LNCAP (cell line): ENCODE measurements around the gene CAPZA2.

Experiments
- TF ChIP-seq, protein P1 (sequence below): fragments of 450-650 bp; IDR thresholded peaks from 2 replicates; pipeline ENCODE4 v1.5.1; 2017; ENCODE audit warnings: mild to moderate bottlenecking

The CAPZA2 gene

DNA sequence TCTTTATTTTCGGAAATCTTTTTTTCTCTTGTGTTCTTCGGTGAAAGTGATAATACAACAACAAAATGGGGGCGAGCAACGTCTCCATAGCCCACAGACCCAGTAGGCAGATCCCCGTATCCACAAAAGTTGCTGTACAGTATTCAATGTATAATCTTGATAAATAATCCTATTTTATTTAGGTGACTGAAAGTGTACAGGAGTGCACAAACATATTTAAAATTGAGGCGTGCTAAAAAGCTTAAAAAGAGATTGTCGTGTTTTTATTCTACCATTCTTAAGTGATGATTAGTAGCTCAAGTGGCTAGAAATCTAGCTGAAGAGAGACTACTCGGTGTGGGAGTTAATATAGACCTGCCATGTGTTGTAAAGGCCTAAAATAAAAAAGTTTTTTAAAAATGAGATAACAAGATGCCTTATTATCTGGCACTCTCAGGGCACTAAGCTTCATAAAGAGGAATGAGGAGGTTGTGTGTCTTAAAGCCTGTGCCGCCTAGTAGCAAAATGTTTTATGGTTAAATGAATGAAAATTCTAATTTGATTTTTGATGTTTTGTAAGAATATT, 1.6 kb downstream of the CAPZA2 start:
- TF ChIP-seq, protein P1, sequence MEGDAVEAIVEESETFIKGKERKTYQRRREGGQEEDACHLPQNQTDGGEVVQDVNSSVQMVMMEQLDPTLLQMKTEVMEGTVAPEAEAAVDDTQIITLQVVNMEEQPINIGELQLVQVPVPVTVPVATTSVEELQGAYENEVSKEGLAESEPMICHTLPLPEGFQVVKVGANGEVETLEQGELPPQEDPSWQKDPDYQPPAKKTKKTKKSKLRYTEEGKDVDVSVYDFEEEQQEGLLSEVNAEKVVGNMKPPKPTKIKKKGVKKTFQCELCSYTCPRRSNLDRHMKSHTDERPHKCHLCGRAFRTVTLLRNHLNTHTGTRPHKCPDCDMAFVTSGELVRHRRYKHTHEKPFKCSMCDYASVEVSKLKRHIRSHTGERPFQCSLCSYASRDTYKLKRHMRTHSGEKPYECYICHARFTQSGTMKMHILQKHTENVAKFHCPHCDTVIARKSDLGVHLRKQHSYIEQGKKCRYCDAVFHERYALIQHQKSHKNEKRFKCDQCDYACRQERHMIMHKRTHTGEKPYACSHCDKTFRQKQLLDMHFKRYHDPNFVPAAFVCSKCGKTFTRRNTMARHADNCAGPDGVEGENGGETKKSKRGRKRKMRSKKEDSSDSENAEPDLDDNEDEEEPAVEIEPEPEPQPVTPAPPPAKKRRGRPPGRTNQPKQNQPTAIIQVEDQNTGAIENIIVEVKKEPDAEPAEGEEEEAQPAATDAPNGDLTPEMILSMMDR = no peak

DNA sequence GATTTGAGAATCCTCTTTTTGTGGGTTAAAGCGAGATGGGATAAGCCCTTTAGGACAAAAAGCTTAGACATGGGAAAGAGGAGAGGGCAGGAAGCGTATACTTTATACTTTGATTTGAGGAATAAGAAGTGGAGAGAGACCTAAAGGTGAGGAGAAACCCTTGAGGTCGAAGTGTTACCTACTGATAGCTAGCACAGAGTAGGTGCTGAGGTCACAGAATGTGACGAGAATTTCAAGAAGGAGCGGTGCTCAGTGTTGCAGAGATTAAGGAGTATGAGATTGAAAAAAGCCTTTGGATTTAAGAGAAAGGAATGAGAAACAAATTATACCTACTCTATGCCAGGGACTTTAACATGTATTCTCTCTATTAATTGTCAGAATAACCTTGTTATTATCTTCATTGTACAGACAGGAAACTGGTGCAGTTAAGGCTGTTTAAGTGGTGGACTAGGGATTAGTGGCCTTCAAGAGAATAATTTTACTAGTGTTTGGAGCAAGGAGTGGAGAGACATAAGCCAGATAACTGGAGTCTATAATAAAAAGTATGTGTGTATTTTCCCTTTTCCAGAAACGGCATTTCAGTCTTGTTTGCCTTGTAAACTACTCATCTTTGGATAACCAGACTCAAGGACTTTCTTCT, 8.8 kb downstream of the CAPZA2 start:
- TF ChIP-seq, protein P1 = no peak

DNA sequence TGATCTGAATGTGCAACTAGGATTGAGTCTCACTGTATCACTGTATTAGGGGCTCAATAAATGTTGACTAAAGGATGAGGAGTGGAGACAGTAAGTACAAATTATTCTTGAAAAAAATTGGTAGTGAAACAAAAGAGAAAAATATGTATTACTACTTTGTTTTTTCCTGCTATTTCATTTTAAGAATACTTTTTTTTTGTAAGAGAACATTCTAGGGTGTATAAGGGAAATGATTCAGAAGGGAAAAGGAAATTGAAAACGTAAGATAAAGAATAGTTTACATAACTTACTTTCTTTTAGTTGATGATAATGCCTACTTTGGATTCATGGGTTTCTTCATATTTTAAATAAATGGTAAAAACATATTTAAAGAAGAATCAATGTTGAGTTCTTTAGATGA, 9.6 kb downstream of the CAPZA2 start:
- TF ChIP-seq, protein P1 = no peak

DNA sequence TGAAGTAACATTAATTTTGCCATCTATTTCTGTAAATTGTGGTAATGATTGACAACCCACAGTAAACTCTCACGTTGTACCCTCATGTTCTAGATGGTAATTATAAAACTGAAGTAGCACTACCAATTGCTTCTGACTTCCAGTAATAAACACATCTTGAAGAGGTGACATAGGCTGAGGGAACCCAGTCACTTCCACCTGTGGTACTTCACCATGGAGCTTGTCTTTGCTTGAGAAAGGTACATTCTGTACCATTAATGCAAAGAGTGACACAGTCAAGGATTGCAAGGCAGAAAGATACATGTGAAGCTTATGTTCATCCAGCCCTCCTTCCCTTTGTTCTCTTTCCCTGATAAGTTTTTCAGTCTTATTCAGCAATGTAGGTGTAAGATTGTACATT, 11.2 kb downstream of the CAPZA2 start:
- TF ChIP-seq, protein P1 = no peak

DNA sequence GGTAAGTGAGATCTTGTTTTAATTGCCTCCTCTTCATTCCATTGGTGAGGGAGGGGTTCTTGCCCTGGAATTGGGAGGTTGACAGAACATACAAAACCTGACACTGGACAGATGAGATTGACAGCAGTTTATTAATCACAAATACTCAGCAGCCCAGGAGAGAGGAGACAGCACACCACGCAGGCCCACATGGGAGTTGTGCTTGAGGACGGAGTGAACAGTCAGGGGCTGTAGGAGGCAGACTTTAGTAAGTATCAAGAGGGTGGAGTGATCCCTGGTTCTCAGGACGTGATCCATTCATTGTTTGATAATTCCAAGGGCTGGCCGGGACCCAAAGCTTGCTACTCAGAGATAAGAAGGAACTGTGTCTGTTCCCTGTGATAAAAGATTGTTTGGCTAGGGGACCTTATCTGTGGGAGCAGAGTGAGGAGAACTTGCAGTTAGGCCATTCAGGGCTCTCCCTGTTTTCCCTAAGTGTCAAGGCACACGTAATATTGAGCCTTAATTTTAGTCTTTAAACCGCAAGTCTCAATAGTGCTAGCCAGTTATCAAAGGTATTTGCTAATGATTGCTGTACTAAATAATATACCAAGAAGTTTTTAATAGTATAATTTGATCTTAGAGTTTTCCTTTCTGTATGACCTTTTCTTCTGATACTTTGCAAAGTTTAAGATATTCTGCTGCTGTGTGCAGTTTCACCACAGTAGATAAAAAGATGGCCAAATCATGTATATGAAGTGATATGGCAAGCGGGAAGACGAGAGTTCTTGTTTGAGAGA, 14.5 kb downstream of the CAPZA2 start:
- TF ChIP-seq, protein P1 = no peak

DNA sequence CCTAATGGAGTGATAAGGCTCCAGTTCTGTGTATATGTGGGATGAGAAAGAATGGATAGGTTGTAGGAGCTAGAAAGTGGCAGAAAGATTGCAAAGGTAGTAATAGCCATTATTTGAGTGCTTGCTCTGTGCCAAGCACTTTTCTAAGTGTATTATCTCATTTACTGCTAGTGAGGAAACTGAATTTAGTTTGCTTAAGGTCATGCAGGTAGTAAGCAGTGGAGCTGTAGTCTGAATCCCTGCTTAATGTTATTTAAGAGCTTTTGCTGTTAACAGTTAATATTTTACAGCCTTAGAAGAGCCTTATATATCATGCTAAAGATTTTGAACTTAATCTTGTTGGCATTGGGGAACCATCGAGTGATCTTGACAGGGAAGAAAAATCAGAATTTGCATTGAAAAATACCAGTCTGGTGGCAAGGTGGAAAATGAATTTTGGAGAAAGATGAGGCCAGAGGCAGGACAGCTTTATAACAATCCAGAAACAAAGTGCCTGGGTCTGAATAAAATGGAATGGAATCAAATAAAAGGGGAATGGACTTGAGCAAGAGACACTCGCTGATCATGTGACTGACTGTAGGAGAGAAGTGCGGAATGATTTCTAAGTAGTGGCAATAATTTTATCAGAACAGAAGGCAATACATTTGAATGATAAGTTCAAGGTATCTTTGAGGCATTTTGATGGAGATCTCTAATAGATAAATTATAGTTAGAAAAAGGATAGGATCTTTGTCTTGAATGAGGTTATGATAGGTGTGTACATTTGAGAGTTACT, 15.2 kb downstream of the CAPZA2 start:
- TF ChIP-seq, protein P1 = no peak

DNA sequence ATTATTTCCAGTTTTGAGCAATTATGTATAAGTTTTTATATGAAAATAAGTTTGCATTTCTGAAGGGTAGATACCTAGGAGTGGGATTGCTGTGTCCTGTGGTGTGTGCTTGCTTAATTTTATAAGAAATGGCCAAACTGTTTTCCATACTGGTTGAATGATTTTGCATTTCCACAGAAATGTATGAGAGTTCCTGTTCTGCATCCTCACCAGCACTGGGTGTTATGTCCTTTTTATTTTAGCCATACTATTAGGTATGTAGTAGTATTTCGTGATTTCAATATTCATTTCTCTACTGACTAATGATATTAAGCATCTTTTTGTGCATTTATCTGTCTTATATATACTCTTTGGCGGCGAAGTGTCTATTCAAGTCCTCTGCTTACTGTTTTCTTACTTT, 22.3 kb downstream of the CAPZA2 start:
- TF ChIP-seq, protein P1 = no peak
